Effector CD4-positive, alpha-beta T cell (primary cell): ENCODE results near the gene AJM1.
"Not testable (repeated sequence)": the region's sequence is repeated elsewhere in the genome, so short reads cannot be mapped to it uniquely, and the experiment has no call there.

Source experiments
- DNase-seq: peaks from one replicate; pipeline ENCODE4 v3.0.0-alpha.2; 2020
- total RNA-seq: gene quantifications from one replicate; lab custom pipeline; 2026; lab: John Stamatoyannopoulos, UW

Gene AJM1
- 3.0 reads per million, percentile 10 among the genes with 10 or more reads in this experiment for total RNA-seq

- DNase-seq = peak; percentile 74
Observed at GRCh38 chr9:136842380-136842948, at the start of gene AJM1. AJM1 (plus strand) TSS chr9:136842478; CDS start chr9:136844415, 1,937 bp downstream.

GRCh38 chr9:136793086-136793946 lies 49.0 kb upstream of the AJM1 start:
- DNase-seq = no peak

DNA sequence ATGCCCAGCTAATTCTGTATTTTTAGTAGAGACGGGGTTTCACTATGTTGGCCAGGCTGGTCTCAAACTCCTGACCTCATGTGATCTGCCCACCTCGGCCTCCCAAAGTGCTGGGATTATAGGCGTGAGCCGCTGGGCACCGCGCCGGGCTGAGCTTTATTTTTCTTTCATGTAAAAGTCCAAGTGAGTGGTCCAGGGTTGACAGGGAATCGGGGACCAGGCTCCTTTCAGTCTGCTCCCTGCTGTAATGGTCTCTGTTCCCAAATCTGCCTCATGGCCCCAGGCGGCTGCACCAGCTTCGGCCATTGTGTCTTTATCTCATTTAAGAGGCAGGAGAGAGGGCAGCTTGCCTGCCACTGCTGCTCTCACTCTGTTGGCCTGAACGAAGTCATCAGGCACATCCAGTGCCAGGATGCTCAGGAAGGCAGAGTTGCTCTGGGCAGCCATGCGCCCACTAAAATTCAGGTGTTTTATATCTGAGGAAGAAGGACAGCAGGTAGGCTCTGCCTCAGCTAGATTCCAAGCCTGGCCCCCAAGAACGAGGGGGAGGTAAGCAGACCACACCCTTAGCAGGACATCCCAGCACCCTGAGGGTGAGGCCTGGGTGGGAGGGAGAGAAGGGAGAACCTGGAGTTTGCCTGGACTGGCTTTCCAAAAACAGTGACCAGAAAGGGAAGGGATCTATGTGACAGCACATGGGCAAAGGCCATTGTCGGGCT lies 47.8 kb upstream of the AJM1 start:
- DNase-seq = no peak

GRCh38 chr9:136795000-136795348 lies 47.3 kb upstream of the AJM1 start:
- DNase-seq = no peak

GRCh38 chr9:136796238-136796774 lies 46.0 kb upstream of the AJM1 start, which contains the start of gene CCDC183:
CCDC183 (plus strand) TSS chr9:136796338; CDS start chr9:136796398, 60 bp downstream.
- DNase-seq = no peak

- DNase-seq = not testable (repeated sequence)
Observed at GRCh38 chr9:136796775-136797347, 45.4 kb upstream of the AJM1 start.

GRCh38 chr9:136798708-136799078 lies 43.6 kb upstream of the AJM1 start:
- no peak for DNase-seq

GRCh38 chr9:136799079-136799853 lies 43.0 kb upstream of the AJM1 start:
- DNase-seq = no peak

GRCh38 chr9:136799854-136800657 lies 42.2 kb upstream of the AJM1 start:
- peak; percentile 87 for DNase-seq

GRCh38 chr9:136802321-136802720 lies 40.0 kb upstream of the AJM1 start:
- DNase-seq = no peak

- DNase-seq = not testable (repeated sequence)
Observed at GRCh38 chr9:136803009-136803550, 39.2 kb upstream of the AJM1 start.

- DNase-seq = no peak
Observed at GRCh38 chr9:136803551-136804508, 38.4 kb upstream of the AJM1 start.

DNA sequence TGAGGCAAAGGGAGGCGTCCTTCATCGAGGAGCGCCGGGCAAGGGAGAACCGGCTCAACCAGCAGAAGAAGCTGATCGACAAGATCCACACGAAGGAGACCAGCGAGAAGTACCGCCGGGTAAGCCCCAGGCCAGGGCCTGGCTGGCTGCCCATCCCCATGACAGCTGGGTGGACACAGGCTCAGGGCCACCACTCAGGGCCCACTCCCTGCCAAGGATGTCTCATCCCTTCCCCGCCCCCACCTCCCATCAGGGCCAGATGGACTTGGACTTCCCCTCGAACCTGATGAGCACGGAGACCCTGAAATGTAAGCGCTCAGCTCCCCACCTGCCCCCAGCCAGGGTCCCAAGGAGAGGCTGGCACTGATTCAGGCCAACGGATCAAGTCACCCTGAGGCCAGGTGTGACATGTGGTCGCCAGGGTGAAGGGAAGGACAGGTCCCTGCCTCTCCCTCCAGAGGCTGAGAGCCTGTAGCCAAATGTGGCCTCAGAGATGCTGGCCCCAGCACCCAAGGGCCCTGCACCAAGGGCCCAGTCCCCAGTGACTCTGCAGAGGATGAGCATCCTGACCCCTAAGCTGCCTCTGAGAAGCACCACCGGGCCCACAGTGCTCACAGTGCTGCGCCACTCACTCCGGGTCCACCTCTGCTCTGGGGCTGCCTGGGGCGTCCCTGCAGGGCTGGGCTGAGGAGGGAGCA lies 37.6 kb upstream of the AJM1 start:
- DNase-seq = no peak

DNA sequence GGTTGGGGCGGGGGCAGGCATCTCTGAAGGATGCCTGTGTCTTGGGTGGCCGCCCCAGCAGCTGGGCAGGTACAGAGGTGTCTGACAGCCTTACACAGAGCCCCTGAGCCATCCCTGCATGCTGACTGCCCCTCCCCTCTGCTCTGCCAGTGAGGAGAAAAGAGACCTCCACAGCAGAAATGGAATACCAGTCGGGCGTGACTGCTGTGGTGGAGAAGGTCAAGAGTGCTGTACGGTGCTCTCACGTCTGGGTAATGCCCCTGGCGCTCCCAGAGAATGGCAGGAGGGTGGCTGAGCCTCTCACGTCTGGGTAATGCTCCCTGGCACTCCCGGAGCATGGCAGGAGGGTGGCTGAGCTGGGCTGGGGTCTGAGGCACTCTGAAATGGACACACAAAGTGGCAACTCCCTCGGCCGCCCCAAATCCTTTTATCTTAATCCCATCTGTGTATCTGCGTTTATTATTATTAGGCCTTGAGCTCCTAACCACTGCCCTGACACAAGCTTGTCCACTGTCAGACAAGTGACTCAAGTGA lies 37.0 kb upstream of the AJM1 start:
- DNase-seq = no peak

- DNase-seq = no peak
Observed at GRCh38 chr9:136806067-136806466, 36.2 kb upstream of the AJM1 start.

DNA sequence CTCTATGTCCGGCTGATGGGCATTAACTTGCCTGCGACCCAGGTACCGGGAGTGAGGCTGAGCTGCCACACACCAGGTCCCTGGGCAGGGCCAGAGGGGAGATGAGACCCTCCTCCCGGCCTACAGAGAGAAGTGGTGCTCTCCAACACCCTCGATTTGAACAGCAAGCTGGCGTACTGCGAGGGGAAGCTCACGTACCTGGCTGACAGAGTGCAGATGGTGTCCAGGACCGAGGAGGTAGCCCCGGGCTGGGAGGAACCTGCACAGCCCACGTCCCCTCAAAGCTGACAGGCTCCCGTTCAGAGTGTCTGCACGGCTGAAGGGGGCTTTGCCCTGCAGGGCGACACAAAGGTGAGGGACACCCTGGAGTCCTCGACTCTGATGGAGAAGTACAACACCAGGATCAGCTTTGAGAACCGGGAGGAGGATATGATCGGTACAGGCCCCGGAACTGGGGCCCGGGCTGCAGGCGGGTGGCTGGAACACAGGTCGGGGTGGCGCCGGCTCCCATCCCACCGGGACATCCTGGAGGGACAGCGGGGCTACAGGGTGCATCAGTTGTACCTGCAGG lies 35.6 kb upstream of the AJM1 start:
- no peak for DNase-seq

DNA sequence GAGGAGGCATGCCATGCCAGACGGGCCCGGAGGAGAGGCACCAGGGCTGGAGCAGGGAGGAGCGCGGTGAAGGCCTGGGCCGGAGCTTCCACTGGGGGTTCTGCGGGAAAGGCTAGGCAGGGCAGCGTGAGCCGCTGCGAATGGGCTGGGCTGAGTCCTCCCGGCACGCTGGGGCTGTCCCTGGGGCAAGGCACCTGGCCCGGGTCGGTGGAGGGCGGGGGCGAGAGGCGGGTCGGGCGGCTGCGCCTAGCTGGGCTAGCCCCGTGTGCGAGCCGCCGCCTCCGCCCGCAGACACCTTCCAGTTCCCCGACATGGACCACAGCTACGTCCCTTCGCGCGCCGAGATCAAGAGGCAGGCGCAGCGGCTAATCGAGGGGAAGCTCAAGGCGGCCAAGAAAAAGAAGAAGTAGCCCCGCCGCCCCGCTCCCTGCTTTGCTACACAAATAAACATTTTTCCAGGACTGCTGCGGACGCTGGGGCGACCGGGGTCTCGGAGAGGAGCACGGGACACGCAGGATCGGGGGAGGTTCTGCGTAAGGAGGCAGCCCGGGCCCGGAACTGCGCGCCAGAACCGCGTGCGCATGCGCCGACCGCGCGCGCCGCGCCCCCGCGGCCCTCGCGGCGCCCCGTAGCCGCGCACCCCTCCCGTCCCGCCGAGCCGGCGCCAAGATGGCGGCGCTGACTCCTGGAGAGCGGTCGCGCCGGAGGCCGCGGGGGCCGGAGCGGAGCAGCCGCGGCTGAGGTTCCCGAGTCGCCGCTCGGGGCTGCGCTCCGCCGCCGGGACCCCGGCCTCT lies 34.8 kb upstream of the AJM1 start, which contains the start of gene RABL6:
TSS of gene RABL6 (plus strand) at position 668 of the 794 bp plus-strand sequence. CDS start 249 bp downstream, outside the sequence.
- DNase-seq = peak; percentile 75
